Ishikawa (cell line): Measurements from ENCODE around the gene HSCB.

Experiments
- EGR1 ChIP-seq: IDR thresholded peaks from 2 replicates; pipeline ENCODE4 v1.6.1; 2012
- EP300 ChIP-seq: IDR thresholded peaks from 2 replicates; pipeline ENCODE4 v1.6.1; 2012; ENCODE audit warnings: borderline replicate concordance
- MAX ChIP-seq: IDR thresholded peaks from 2 replicates; pipeline ENCODE4 v1.6.1; 2012
- NFIC ChIP-seq: IDR thresholded peaks from 2 replicates; pipeline ENCODE4 v1.6.1; 2012
- RAD21 ChIP-seq: IDR thresholded peaks from 2 replicates; pipeline ENCODE4 v1.6.1; 2012; ENCODE audit warnings: low read depth
- REST ChIP-seq: IDR thresholded peaks from 2 replicates; pipeline ENCODE4 v1.6.1; 2012; ENCODE audit warnings: low read depth, mild to moderate bottlenecking
- TAF1 ChIP-seq: IDR thresholded peaks from 2 replicates; pipeline ENCODE4 v1.6.1; 2012; ENCODE audit warnings: low read depth, mild to moderate bottlenecking
- YY1 ChIP-seq: IDR thresholded peaks from 2 replicates; pipeline ENCODE4 v1.6.1; 2012; ENCODE audit warnings: low read depth

- no peak for TF ChIP-seq EP300
- TF ChIP-seq TAF1, result no peak
- TF ChIP-seq EGR1, result no peak
- no peak for TF ChIP-seq REST
- TF ChIP-seq NFIC, result no peak
- TF ChIP-seq RAD21, result no peak
- TF ChIP-seq YY1, result no peak
- no peak for TF ChIP-seq MAX
Measured at GRCh38 chr22:28728002-28728401, 13.8 kb upstream of the HSCB start.
